ENCODE results near the gene C17orf113.

GRCh38 chr17:42001729-42002128 is 48.7 kb downstream of the C17orf113 start:
- no peak for TF ChIP-seq CTCF (IDR thresholded peaks at IDR 0.05; ENCODE audit: poor library complexity)
- TF ChIP-seq EZH2 (IDR thresholded peaks at IDR 0.05; ENCODE audit: borderline replicate concordance): no peak
